AG04450 (cell line): ENCODE measurements around the gene TRIP13. TPM values are rescaled to one million over a fixed set of nuclear protein-coding genes. Genes with fewer than 3 reads are reported as not detected.

ENCODE experiments used
- CTCF ChIA-PET: fragments of 300-600, 350-600 bp; formaldehyde crosslinking; extraction: SDS; loops from one replicate; lab custom pipeline; 2022; ENCODE audit warnings: antibody characterized with exemption, inconsistent platforms; lab: Charles Lee
- POLR2A ChIA-PET: fragments of 350-600 bp; formaldehyde crosslinking; extraction: SDS; loops from one replicate; lab custom pipeline; 2021; ENCODE audit warnings: antibody characterized with exemption, inconsistent platforms; lab: Yijun Ruan, JAX
- DNase-seq: peaks from one replicate; pipeline ENCODE4 v3.0.0-alpha.2; 2011; ENCODE audit warnings: low read depth, low spot score
- H3K27ac ChIP-seq: one replicate; pipeline ENCODE4 v1.5.1; 2012; ENCODE audit warnings: low read depth, low read length, control low read depth
- H3K27me3 ChIP-seq: one replicate; pipeline ENCODE4 v1.6.0; 2012; ENCODE audit warnings: low read length; ENCODE audit not compliant: control insufficient read depth, insufficient read depth
- H3K4me3 ChIP-seq: 2 replicates; pipeline ENCODE4 v1.5.1; 2011; ENCODE audit warnings: mild to moderate bottlenecking, low read depth, low read length, control low read depth
- H3K9me3 ChIP-seq: 2 replicates; pipeline ENCODE4 v1.5.1; 2012; ENCODE audit warnings: low read length; ENCODE audit not compliant: control insufficient read depth, insufficient read depth
- polyA plus RNA-seq: library from polyadenylated mRNA; depleted of rRNA; stranded (reverse); fragments of >200 nt; gene quantifications from 2 replicates; pipeline ENCODE4 v1.2.3, GENCODE V29; 2011
- TF ChIP-seq, protein P1 (sequence below): IDR thresholded peaks from 2 replicates; pipeline ENCODE4 v1.5.1; 2011; ENCODE audit warnings: low read depth, low read length, control low read depth, inconsistent platforms

TRIP13 gene
- polyA plus RNA-seq, 1 experiment = 13.8 TPM

DNA sequence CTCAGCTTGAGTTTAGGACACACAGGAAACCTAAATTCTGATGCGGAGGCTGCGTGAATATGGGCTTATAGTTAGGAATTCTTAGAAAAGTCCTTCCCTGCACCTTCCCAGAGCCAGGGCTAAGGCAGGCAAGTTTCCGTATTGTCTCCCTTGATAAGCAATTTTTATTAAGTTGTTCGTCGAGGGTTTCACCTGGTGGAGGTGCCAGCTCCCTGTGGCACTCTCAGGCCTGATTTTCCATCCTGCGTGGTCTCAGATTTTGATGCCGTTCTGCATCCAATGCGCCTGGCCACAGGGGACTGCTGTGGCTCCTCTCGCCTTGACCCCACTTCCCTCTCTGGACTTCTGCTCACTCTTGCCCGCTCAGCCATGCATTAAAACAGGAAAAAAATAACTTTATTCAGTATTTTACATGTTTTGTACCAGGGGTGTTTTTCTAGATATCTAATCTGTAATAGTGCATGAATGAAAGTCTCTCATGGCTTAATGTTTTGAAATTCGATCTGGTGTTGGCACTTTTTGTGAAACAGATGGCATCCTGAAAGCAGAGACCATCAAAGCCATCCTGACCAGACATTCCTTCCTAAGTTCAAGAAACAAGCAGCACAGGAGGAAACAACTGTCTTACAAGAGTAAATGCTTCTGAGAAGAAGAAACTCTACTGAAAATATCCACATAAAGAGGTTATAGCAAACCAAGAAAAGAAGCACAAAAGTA lies 50.7 kb downstream of the TRIP13 start:
- H3K27me3 ChIP-seq = peaks cover 58% of the 10 kb centered on the region
- H3K27ac ChIP-seq = no peak overlapping the region
- no peak overlapping the region for H3K4me3 ChIP-seq
- no peaks in the 10 kb centered on the region for H3K9me3 ChIP-seq
- CTCF ChIA-PET = no interaction called here
- TF ChIP-seq, protein P1, sequence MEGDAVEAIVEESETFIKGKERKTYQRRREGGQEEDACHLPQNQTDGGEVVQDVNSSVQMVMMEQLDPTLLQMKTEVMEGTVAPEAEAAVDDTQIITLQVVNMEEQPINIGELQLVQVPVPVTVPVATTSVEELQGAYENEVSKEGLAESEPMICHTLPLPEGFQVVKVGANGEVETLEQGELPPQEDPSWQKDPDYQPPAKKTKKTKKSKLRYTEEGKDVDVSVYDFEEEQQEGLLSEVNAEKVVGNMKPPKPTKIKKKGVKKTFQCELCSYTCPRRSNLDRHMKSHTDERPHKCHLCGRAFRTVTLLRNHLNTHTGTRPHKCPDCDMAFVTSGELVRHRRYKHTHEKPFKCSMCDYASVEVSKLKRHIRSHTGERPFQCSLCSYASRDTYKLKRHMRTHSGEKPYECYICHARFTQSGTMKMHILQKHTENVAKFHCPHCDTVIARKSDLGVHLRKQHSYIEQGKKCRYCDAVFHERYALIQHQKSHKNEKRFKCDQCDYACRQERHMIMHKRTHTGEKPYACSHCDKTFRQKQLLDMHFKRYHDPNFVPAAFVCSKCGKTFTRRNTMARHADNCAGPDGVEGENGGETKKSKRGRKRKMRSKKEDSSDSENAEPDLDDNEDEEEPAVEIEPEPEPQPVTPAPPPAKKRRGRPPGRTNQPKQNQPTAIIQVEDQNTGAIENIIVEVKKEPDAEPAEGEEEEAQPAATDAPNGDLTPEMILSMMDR = no peak
- DNase-seq = no peak
- POLR2A ChIA-PET = no interaction called here

DNA sequence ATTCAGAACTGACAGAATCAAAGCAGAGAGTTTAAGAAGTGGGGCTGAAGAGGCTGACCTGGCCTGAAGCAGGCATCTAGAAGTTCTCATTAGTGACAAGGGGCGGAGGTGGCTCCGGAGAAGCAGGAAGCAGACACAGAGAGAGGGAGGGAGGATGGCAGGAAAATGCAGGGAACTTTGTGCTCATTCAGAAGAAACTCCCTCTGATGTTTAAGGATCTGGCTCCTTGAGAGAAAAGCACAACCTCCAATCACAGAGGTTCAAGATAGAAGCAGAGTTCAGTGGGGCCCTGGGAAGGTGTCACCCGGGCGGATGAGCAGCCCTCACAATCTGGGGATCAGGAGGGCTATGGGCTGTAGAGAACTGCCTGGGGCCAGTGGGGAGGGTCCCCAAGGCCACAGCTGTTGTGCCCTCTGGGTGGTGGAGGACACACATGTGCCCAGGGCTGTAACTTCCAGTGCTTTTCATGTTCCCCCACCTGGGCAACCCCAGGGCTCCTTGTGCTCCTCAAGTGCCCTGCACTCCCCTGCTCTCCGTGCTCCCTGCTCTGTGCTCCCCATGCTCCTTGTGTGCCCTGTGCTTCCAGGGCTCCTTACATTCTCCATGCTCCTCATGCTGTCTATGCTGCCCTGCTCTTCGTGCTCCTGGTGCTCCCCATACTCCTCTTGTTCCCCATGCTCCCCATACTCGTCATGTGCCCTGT lies 51.4 kb downstream of the TRIP13 start:
- no peak for DNase-seq
- CTCF ChIA-PET = no interaction called here
- POLR2A ChIA-PET = no interaction called here
- Histone ChIP-seq H3K27me3 (peaks cover 61% of the 10 kb centered on the region), H3K9me3 (no peaks in the 10 kb centered on the region; the same call in 1 of the 2 replicates), H3K27ac (no peak overlapping the region), H3K4me3 (no peak overlapping the region)
- TF ChIP-seq, protein P1 = no peak

DNA sequence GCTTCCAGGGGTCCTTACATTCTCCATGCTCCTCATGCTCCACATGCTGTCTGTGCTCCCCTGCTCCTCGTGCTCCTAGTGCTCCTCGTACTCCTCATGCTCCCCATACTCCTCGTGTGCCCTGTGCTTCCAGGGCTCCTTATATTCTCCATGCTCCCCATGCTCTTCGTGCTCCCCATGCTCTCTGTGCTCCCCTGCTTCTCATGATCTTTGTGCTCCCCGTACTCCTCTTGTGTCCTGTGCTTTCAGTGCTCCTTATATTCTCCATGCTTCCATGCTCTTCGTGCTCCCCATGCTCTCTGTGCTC lies 51.9 kb downstream of the TRIP13 start:
- Histone ChIP-seq H3K9me3 (no peaks in the 10 kb centered on the region; the same call in 1 of the 2 replicates), H3K27me3 (peaks cover 61% of the 10 kb centered on the region), H3K27ac (no peak overlapping the region), H3K4me3 (no peak overlapping the region)
- DNase-seq = no peak
- ChIA-PET CTCF (no interaction called here), POLR2A (no interaction called here)
- TF ChIP-seq, protein P1 = no peak

DNA sequence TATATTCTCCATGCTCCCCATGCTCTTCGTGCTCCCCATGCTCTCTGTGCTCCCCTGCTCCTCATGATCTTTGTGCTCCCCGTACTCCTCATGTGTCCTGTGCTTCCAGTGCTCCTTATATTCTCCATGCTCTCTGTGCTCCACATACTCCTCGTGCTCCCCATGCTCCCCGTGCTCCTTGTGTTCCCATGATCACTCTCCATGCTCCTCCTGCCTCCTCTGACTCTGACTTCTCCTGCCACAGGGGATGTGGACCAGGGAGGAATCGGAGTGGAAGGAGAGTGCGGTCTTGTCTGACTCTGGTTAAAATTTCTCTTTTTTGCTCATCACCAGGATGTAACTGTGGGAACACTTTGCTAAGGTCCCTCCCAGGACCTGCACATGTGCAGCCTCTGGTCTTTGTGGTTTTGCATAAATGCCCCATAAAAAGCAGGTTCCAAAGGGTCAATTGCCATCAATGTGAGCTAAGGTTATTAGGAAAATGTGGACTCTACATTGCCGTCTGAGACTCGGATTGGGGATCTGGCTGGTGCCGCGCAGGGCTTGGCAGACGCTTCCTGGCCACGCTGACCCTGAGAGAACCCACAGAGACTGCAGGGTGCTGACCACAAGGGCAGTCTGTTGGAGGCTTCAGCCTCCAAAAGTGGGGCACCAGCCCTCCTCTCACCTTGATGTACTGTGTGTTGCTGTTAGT lies 52.5 kb downstream of the TRIP13 start:
- H3K9me3 ChIP-seq = peaks cover 4% of the 10 kb centered on the region
- DNase-seq = no peak
- TF ChIP-seq, protein P1 = no peak
- no peak overlapping the region for H3K4me3 ChIP-seq
- ChIA-PET CTCF (no interaction called here), POLR2A (no interaction called here)
- no peak overlapping the region for H3K27ac ChIP-seq
- peaks cover 65% of the 10 kb centered on the region for H3K27me3 ChIP-seq
